OCI-M1 (cell line): ENCODE data around the gene CFAP410.
"Not testable (repeated sequence)": the region's sequence is repeated elsewhere in the genome, so short reads cannot be mapped to it uniquely, and the experiment has no call there.

Source experiments
- DNase-seq: peaks from one replicate; lab custom pipeline; 2025; lab: John Stamatoyannopoulos, UW

CFAP410 gene

DNA sequence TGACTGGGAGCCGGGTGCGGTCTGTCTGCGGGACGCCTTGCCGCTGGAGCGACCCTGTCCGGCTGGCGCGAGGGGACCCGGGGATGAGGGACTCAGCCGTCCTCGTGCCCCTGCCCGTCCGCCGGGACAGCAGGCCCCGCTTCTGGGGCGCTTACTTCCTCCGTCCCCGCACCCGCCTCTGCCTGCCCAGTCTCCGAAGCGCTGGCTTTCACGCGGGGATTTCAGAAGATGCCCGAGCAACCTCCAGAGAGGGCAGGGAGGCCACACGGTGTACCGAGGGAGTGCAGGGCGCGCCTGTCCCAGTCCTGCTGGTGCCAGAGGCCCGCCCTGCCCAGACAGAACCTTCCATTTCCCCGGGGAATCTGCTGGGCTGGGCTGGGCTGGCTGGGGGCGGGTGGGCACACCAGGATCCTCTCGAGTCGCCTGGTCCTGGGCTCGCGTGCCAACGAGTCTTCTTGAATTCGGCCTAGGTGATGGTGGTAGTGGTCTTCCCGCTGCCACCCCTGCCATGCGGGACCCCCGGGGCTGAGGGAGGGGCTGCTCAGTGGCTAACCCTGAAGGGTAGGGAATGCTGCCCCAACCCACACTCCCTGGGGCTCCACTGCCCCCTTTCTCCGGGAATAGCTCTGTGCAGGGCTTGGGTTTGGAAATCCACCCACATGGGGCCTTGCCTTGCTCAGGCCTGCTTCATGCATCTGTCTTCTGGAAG lies 11.7 kb upstream of the CFAP410 start:
- DNase-seq = no peak

DNA sequence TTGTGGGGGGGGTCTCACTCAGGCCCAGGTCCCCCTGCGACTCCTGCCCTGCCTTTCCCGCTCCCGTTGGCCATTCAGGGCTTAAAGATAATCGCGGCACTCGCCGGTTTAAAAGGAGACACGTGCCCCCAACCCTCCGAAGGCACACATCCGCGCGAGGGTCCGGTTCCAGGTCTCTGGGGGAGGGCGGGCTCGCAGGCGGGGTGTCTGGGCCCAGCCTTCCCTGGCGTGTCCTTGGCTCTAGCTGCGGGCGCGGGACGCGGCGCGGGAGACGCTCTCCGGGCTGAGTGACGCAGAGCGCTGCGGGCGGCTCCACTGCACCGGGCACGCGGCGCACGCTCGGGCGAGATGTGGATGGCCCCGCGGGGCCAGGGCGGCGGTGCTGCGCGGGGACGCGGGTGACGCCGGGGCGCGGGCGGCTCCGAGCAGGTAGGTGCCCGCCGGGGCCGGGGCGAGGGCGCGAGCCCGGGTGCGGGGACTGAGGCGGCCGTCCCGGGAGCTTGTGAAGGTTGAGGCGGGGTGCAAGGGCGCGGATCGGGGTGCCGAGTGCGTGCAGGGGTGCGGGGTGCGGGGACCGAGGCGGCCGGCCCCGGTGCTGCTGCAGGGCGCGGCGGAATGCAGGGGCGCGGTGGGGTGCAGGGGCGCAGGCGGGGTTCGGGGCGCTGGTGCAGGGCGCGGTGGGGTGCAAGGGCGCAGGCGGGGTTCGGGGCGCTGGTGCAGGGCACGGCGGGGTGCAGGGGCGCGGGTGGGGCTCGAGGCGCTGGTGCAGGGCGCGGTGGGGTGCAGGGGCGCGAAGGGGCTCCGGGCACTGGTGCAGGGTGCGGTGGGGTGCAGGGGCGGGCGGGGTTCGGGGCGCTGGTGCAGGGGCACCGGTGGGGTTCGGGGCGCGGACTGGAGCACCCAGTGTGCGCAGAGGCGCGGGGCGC lies 10.9 kb upstream of the CFAP410 start:
- no peak for DNase-seq

DNA sequence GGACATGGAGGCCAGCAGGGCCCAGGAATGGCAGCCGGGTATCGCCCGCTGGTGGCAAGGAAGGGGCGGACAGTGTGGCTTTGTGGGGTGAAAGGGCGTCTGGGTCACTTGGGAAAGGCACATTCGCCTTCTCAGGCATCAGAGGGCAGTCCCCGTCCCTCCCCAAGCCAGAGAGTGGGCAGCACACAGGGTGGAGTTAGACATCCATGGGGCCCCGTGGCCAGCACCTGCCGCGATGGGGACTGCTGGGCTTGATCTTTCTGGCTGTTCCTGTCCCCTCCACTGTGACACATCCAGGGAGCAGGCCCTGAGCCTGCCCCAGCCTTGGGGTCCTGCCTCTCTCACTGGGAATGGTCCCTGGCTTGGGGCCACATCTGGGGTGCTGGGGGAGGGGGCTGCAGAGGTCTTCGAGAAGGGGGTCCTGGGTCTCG lies 10.2 kb upstream of the CFAP410 start:
- DNase-seq = no peak

DNA sequence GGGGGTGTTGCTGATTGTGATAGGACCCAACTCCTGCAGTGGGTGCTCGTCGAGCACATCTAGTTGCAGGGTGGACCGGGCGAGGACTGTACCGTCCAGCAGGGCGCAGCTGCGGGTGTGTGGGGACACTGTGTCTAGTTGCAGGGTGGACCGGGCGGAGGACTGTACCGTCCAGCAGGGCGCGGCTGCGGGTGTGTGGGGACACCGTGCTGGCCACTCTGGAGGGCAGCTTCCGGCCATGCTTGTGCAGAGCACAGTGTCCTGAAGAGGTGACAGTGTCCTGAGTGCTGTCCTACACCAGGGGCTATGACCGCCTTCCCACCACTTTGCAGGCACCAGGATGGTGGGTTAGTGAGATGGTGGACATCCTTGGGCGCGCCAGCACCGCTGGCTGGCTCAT lies 9.7 kb upstream of the CFAP410 start:
- DNase-seq = no peak

DNA sequence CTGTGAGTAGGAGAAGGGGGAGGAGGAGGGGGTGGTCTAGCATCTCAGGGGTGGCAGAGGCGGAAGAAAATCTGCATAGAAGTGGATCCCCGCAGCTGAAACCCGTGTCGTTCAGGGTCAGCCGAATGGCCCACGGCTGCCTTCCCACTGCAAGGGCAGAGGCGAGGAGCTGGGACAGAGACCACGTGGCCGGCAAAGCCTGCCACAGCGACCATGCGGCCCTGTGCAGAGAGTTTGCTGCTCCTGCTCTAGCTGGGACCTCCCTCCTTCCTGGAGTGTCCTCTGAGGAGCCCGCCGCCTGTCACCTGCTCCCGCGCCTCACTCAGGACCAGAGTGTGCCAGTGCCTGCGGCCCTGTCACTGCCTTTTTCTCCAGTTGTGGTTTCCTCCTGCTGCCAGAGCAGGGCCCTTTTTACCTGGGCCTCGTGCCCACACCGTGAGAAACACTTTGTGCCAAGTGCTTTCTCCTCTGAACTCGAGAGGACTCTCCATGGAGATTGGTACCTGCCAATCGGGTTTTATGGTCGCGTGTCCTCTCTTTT lies 8.8 kb upstream of the CFAP410 start:
- no peak for DNase-seq

DNA sequence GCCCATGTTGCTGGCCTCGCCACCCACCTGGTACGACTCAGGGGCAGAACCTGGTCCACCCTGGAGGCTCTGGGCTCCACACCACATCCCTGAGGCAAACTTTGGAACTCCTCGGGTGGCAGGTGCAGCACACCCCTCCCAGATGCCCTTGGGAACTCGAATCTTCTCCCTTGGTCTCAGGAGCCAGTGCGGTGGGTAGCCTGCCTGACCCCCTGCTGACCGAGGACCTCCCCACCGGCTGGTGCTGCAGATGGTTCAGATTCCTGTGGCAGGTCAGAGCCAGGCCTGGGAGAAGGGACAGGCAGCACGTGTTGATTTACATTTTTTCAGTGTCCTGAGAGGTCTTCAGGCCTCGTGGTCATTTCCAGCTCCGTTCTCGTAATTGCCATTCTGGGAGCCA lies 6.3 kb upstream of the CFAP410 start:
- no peak for DNase-seq

DNA sequence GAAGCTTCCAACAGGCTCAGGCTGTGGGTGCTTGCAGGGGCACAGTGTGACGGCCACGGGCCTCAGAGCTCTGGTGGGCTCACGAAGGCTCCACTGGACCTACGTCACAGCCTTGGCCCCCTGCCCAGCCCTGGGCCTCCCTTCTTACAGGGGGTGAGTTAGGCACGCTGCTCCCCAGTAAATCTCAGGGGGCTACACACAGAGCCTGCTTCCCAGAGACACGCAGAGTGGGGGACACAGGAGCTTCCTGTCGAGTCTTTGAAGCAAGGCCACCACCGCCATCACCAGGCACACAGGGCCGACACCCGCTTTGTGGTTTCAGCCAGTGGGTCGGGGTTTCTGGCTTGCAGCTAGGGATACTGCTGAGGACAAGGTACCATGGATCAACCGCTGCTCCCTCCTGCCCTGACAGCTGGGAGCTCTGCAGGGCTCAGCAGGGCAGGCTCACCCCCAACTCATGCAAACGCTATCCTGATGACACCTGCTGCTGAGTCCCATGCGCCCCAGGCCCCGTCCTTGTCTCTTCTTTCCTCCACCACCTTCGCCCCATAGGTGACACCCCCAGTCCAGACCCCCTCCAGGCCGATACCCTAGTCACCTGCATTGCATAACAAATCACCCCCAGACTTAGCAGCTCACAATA lies 5.5 kb upstream of the CFAP410 start:
- no peak for DNase-seq

DNA sequence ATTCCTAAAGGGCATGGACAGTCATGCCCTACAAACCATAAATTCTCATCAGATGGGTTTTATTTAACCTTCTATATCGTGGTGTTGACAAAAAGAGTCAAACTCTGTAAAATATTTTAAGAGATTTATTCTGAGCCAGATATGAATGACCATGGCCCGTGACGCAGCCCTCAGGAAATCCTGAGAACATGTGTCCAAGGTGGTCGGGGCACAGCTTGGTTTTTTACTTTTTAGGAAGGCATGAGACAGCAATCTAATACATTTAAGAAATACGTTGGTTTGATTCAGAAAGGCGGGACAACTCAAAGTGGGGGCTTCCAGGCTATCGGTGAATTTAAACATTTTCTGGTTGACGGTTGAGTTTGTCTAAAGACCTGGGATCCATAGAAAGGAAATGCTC lies 3.8 kb upstream of the CFAP410 start:
- DNase-seq = not testable (repeated sequence)

DNA sequence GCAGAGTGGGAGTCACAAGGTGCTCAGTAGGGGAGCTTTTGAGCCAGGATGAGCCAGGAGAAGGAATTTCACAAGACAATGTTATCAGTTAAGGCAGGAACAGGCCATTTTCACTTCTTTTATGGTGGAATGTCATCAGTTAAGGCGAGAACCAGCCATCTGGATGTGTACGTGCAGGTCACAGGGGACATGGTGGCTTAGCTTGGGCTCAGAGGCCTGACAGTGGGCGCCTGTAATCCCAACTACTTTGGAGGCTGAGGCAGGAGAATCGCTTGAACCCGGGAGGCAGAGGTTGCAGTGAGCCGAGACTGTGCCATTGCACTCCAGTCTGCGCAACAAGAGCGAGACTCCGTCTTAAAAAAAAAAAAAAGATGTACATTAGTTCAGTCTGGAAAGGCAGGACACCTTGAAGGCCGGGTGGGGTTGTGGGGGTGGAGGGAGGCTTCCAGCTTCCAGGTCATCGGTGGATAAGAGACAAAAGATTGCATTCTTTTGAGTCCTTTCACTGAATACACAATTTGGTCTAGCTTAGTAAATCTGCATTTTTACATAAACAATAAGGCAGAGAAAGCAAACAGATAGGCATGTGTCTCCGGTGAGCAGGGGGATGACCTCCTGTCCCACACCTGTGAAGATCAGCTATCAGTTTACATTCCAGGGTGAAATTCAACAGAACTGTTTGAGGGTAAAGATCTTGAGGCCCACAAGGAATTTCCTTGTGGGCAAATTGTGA lies 2.7 kb upstream of the CFAP410 start:
- not testable (repeated sequence) for DNase-seq

DNA sequence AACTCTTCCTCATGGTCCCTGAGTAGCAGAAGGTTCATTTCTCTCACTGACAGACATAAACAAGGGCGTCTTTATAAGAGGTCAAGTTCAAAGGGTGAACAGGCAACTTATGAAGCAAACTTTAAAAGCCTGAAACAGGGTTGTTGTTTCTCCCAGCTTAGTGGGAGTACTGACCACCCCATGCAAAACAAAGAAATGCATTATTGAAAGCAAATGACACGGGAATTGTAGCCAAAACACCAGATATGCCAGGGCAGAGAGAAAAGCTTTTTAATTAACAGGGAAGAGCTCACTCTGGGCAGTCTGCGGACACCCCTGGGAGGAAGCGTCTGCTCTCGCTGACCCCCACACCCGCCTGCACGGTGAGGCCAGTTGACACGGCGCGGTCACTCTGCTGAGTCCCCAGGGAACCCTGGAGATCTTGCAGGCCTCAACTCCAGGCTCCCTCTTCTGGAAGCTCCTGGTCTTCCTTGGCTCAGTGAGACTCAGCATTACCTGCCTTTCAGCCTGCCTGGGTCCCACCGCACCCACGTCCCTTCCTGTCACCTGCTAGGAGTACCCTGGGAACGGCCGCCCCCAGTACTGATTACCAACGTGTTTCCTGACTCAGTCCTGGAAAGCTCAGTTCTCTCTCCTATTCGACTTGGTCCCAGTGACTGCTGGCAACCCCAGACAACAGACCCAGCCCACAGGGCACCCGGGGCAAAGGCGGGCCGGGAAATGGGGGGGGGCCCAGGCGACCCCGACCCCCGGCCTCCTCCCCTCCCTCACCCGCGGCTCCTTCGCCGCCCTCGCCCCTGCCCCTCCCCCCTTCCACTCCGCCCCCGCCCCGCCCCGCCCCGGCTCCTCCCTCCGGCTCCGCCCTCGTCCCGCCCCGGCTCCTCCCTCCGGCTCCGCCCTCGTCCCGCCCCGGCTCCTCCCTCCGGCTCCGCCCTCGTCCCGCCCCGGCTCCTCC lies 972 bp downstream of the CFAP410 start:
- peak; percentile 66 for DNase-seq

DNA sequence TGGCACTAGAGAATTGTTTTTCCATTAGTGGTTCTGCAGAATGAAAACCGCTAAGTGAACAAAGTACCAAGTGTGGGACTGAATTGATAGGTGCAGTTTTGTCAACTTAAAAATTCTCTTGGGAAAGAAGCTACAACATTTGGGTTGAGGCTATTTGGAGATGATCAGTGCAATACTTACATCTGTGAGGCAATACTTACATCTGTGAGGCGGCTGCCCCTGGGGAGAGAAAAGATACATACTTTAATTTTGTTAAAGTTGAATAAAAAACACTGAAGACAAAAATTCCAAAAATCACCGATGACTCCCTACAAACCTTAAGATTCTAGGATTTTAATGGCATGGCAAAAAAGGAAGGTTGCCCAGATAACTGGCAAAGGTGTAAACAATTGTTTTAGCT lies 1.7 kb downstream of the CFAP410 start:
- no peak for DNase-seq

DNA sequence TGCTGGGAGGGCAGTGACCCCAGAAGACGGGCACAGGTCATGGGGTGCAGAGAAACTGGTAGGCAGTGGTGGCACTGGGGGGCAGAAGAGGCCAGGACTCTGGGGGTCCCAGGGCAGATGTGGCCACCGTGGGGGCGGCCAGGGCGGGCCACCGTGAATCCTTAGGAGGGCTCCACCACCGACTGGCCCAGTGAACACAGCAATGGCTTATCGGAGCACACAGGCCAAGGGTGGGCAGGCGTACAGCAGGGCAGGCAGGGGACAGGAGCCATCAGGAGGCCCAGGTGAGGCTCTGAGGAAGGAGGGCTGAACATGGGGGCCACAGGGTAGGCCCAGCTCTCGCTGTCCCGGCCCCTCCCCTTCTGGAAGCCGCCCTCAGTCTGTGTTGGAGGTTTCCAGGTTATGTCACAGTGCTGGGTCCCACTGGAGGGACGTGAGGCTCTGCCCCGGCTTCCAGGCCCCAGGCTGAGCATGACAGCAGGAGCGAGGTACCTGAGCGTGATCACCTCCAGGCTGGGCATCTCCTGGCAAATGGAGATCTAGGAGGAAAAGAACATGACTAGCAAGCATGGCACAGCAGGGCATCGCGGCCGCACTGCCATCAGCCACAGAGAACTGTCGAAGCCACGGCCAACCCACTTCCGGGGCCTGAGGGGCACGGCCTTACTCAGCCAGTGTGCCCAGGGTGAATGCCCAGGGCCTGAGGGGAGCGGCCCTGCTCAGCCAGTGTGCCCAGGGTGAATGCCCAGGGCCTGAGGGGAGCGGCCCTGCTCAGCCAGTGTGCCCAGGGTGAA lies 3.7 kb downstream of the CFAP410 start:
- DNase-seq = no peak

DNA sequence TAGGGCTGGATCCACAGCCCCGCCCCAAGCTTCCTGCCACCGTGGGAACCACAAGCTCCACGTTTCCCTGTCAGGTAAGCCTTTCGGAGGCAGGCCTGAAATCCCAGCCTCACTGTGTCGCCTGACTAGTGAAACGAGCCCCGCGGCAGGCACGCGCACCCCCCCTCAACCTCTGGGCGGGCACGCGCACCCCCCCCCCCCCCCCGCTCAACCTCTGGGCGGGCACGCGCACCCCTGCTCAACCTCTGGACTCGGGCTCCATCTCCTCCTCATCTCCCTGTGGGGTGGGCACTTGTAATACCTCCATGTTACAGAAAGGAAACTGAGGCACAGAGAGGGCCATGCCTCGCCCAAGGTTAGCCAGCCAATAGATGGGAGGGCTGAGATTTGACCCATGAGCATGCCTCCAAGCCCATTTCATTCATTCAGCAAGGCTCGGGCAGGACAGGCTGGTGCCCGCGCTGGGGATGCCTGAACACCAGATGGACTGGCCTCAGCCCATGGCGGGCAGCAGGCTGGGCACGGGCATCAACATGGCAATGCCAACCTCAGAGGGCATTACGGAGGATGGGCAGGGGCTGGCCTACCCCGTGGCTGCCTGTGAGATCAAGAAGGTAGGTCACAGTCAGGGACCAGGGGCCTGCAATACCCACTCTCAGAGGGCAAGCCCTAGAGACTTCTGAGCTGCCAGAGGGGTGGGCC lies 4.7 kb downstream of the CFAP410 start:
- no peak for DNase-seq

DNA sequence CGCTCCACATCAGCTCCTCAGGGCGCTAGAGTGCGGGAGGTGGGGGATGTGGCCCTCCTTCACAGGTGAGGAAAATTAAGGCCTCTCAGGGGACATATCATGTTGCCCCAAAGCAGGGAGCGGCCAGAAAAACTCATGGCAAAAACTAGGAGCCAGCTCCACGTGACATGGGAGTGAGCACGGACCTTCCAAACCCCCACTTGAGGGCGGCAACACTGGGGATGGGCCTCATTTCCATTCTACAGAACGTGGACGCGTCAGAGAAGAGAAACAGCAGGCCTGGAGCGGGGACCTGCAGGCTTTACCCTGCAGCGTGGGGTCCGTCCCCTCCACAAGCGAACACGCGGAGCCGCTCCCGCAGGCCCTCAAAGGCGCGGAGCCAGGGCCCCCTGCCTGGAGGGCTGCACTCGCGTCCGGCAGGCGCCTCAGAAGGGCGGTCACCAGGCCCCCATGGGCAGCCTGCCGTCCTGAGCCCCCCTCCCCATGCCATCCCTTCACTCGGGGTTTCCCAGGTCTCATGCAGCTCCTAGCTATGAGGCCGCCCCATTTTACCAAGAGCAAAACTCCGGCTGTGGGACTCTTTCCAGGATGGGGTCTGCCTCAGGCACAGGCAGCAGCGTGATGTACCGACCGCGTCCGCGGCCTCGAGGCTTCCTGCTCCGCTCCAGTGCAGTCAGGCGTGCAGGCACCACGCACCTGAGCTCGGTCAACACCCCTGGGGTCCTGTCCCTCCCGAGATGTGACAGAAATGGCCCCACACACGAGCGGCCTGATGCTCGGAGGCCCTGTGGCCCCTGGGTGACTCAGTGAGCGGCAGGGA lies 5.5 kb downstream of the CFAP410 start:
- DNase-seq = no peak

DNA sequence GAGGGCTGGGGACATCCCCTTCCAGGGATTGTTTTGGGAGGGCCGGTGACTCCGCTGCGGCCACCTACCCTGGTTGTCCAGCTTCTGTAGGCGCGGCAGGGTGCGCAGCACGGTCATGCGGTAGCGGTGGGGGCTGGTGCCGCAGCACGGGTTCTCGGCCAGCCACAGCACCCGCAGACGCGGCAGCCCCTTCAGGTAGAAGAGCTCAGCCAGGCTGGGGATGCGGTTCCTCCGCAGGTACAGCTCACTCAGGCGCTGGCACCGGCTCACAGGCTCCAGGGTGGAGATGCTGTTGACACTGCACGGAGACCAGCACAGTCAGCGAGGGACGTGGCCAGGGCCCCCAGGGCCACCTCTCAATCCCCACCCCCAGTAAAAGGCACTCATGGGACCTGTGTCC lies 6.2 kb downstream of the CFAP410 start:
- DNase-seq = no peak

DNA sequence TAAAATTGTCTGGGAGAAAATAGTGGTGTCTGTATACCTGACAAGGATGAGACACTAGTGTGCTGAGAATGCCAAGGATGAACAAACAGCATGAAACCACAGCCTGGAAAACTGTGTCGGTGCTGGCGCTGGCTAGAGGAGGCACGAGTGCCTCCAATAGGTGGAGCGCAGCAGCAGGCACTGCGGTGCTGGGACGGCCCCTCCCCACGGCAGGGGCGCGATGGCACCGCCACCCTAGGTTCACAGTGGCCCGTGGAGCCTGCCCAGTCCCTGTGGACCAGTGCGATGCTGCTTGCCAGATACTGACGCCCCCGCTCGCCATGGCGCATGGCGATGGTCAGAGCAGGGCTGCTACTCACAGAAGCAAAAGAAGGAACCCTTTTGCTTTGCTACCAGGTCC lies 6.8 kb downstream of the CFAP410 start:
- no peak for DNase-seq

DNA sequence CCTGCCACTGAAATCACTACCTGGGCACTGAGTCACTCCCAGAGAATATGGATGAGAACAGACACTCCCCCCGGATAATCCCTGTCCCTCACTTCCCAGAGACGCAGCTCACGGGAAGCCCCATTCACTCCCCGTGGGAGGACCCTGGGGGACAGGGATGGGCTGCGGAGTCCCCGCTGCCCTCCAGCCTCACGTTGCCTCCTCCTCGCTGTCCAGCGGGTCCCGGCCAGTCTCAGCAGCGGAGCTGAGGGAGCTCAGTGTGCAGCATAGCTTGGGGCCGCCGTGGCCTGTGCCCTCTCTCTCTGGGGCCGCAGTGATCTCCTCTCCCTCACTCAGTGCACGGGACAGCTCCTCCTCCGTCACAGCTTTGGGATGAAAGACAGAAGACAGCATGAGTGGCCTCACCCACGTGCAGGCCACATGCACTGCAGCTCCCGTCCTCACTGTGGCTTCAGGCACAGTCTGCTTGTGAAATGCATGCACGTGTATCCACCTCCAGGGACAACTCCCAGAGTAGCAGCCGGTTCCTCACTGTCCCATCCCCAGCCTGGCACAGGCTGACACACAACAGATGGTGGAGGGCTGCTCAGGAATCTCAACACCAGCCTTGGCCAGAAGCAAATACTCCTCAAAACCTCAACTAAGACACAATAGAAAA lies 7.4 kb downstream of the CFAP410 start:
- DNase-seq = no peak

DNA sequence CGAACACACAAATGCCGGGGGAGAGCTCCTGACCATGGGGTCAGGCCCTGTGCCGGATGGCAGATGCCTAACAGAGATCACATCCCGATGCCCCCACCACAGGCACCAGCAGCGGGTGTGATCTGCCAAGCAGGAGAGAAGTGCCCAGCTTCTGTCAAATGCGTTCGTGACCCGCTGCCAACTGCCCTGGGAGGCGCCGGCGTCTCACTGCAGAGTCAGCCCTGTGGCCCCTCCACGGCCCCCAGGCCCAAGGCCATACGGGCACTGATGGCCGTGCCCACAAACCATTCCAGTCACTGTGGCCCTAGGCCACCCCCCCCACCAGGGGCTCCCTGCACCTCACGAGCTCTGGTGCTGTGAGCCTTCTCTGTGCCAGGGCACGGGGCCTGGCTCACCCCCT lies 8.0 kb downstream of the CFAP410 start:
- no peak for DNase-seq
